Duodenal mucosa (tissue), 2 donors: ENCODE results near the gene WNT6.

Source experiments
- H3K27ac ChIP-seq: one replicate; pipeline ENCODE4 v1.7.0; 2013; ENCODE audit warnings: low read depth, low read length
- H3K27me3 ChIP-seq, 2 donors: one replicate each; pipeline ENCODE4 v1.7.0; 2013; ENCODE audit warnings: low read length in 2 of 2, control low read depth in 1 of 2; ENCODE audit not compliant: insufficient read depth in 2 of 2, control insufficient read depth in 1 of 2
- H3K36me3 ChIP-seq, 2 donors: one replicate each; pipeline ENCODE4 v1.7.0; 2013; ENCODE audit warnings: low read length in 2 of 2, control low read depth in 1 of 2; ENCODE audit not compliant: insufficient read depth in 2 of 2, control insufficient read depth in 1 of 2
- H3K4me1 ChIP-seq, 2 donors: one replicate each; pipeline ENCODE4 v1.7.0; 2013; ENCODE audit warnings: low read length in 2 of 2, control low read depth in 1 of 2; ENCODE audit not compliant: insufficient read depth in 2 of 2, control insufficient read depth in 1 of 2
- H3K4me3 ChIP-seq, 2 donors: one replicate each; pipeline ENCODE4 v1.7.0; 2013; ENCODE audit warnings: low read length in 2 of 2, low read depth in 1 of 2
- H3K9ac ChIP-seq, 2 donors: one replicate each; pipeline ENCODE4 v1.7.0; 2013; ENCODE audit warnings: low read length in 2 of 2, low read depth in 1 of 2
- H3K9me3 ChIP-seq, 2 donors: one replicate each; pipeline ENCODE4 v1.7.0; 2013; ENCODE audit warnings: low read length in 2 of 2, control low read depth in 1 of 2; ENCODE audit not compliant: control insufficient read depth in 1 of 2

WNT6 gene

DNA sequence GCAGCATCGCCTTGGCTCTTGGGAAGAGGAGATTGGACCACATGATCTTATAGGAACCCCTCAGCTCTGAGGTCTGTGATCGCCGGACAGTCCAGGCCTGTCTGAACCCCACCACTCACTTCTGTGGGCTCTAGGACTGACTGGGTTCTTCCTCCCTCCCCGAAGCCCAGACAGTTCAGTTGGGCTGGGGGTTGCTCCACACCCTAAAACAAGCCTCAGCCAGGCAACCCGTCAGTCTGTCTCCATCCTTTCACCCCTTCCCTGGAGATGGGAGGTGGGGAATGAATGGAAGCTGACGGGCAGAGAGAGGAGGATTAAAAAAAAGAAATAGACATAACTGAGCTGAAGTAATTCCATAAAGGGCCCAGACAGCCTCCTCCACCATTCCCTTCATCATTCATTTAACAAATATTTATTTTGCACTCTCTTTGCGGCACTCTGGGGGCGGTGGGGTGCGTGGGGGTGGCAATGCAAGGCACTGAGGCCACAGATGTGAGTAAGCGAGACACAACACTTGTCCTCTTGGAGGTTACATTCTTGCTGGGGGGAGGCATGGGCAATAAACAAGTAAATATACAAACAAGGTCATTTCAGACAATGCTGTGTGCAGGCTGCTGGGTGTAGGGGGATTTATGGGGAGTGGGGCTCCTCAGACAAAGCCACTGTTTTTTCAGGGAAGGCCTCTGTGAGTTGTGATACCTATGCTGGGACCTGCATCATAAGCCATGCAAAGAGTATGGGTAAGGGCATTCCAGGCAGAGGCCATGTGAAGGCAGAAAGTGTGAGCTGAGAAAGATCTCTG lies 33.9 kb downstream of the WNT6 start:
- H3K9ac ChIP-seq = peak overlapping the region in 1 of 2 donors; percentile 20
- peaks cover 50 to 59% of the 10 kb centered on the region in 2 donors for H3K4me1 ChIP-seq
- no peaks in the 10 kb centered on the region for H3K36me3 ChIP-seq
- H3K4me3 ChIP-seq = peak overlapping the region; percentile 46 to 54
- H3K27ac ChIP-seq = peak overlapping the region; percentile 36
- no peaks in the 10 kb centered on the region for H3K9me3 ChIP-seq
- H3K27me3 ChIP-seq = peaks cover 49 to 54% of the 10 kb centered on the region in 2 donors

DNA sequence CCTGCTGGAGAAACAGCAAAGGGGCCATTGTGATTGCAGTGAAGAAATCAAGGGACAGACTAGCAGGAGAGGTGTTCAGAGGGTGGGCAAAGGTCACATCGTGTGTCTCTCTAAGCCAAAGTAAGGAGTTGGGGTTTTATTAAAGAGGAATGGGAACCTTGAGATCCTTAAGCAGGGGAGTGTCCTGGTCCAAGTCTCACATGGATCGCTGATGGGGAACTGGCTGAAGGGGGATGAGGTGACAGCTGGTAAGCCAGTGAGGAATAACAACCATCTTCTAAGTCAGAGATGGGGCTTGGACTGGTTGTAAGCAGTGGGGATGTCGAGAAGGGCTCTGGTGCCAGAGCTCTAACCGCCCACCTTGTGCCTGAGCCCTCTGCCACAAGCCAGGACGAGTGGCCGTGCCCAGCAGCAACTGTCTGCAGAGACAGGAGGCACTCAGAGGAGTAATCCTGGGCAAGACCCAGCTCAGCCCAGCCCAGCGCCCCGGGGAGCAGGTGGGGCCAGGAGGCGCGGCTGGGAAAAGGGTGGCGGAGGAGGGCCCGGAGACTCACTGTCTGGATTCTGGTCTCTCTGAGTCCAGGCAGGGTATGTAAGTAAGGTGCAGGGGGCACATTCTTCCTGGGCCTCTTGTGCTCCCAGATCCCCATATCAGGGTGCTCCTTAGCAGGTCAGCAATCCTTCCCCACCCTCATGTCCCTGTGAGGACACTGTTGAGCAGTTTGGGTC lies 34.7 kb downstream of the WNT6 start:
- H3K27ac ChIP-seq = no peak overlapping the region
- peaks cover 52 to 60% of the 10 kb centered on the region in 2 donors for H3K4me1 ChIP-seq
- H3K36me3 ChIP-seq = no peaks in the 10 kb centered on the region
- no peaks in the 10 kb centered on the region for H3K9me3 ChIP-seq
- H3K9ac ChIP-seq = no peak overlapping the region
- H3K4me3 ChIP-seq = no peak overlapping the region
- peaks cover 56 to 61% of the 10 kb centered on the region in 2 donors for H3K27me3 ChIP-seq

DNA sequence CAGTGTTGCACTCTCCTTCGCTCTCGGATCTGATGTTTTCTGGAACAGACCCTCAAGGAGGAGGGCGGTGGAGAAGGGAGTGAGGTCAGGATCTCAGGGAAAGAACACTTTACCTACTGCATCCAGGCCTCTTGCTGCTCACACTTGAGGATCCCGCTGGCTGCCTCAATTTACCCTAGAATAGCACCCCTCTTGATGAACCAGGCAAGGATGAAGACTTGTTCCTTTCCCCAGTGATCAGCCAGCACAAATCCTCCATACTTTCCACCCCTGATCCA lies 35.2 kb downstream of the WNT6 start:
- Histone ChIP-seq H3K36me3 (no peaks in the 10 kb centered on the region), H3K4me1 (peaks cover 52 to 60% of the 10 kb centered on the region in 2 donors), H3K27me3 (peaks cover 57 to 66% of the 10 kb centered on the region in 2 donors), H3K27ac (no peak overlapping the region), H3K9me3 (no peaks in the 10 kb centered on the region), H3K4me3 (no peak overlapping the region), H3K9ac (no peak overlapping the region)

DNA sequence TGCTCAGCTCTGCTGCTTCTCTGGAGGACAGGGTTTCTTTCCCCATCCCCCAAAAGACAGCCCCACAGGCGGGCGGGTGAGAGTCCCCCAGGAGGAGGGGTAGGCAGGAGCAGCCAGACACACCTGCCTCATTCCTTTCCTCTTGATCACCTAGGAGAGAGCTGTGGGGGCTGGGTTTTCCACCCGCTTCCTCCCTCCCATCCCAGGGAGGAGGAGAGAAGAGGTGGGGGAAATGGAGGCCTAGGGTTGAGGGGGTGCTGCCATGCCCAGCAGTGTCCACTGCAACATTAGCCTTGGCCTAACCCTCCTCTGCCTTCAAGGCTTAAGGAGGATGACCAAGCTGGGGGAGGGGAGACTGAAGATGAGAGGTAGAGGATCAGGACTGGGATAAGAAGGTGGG lies 35.7 kb downstream of the WNT6 start:
- Histone ChIP-seq H3K9ac (no peak overlapping the region), H3K27me3 (peaks cover 57 to 66% of the 10 kb centered on the region in 2 donors), H3K4me3 (no peak overlapping the region), H3K27ac (no peak overlapping the region), H3K4me1 (peaks cover 52 to 60% of the 10 kb centered on the region in 2 donors), H3K9me3 (no peaks in the 10 kb centered on the region), H3K36me3 (no peaks in the 10 kb centered on the region)

DNA sequence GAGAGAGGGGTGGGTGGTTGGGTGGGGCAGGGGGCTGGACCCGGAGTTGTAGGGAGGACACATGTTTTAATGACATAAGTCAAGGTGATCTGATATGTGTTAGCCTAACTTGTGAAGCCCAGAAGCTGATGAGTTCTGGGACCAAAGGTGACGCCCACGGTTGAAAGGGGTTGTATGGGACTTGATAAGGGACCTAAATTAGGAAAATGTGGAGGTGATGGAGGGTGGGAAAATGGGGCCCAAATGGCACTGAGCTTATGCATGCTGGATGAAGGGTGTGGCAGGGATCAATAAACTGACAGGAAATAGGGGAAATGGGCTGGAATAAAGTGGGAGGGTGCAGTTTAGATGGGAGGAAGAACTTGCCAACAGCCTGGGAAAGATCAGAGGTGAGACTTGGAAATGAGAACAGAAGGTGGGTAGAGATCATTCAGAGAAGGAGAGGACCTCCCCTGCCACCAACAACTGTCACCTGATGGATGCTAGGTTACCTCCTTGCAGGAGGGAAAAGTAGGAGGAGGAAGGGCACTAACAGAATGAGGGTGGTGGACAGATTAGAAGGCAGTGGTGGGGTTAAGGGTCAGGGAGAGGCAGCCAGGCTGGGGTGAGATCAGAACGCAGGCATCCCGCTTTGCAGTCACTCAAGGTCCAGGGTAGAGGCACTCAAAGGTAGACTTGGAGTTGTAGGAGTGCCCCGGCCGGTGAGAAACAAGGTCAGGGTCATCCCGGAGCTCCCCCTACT lies 36.3 kb downstream of the WNT6 start:
- H3K27ac ChIP-seq = no peak overlapping the region
- H3K36me3 ChIP-seq = no peaks in the 10 kb centered on the region
- H3K27me3 ChIP-seq = peaks cover 63 to 72% of the 10 kb centered on the region in 2 donors
- H3K9ac ChIP-seq = no peak overlapping the region
- peaks cover 52 to 60% of the 10 kb centered on the region in 2 donors for H3K4me1 ChIP-seq
- no peaks in the 10 kb centered on the region for H3K9me3 ChIP-seq
- no peak overlapping the region for H3K4me3 ChIP-seq

DNA sequence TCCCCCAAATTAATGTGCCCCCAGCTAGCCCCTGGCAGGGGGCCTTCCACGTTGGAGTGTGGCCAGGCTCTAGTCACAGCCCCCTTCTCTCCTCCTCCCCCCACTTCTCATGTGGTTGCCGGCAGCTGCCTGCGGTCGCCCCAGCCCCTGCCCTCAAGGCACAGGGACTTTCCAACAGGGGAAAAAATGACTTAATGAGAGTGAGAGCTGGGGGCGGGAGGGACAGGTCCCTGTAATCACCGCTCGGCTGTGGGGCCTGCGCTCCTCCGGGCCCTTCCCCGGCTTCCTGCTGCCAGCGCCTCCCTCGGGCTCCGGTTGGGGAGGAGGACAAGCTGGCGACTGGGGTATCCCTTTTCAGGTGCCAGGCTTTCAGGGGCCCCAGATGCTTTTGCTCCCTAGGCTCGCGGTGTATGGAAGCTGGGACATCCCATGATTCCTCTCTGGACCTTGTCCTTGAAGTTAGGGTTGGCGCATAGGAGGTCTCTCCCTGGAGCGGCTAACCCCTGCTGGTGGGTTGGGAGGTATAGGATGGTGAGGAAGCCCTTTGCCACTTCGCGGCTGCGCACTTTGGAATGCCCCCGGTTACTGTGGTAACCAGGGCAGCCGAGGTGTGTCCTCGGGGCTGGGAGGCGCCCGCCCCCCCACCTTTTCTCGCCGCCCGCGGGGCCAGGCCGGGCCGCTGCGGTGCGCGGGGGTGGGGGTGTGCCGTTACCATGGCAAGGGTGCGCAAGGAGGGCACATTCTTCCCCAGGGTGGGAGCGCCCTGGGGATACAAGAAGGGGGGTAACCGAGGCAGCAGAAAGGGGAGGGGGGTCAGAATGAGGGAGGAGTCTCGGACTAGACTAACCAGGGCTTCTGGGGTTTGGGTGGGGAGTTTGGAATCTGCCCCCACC lies 37.1 kb downstream of the WNT6 start:
- H3K27ac ChIP-seq = peak overlapping the region; percentile 44
- peaks cover 64 to 72% of the 10 kb centered on the region in 2 donors for H3K27me3 ChIP-seq
- H3K36me3 ChIP-seq = no peaks in the 10 kb centered on the region
- peaks cover 52 to 60% of the 10 kb centered on the region in 2 donors for H3K4me1 ChIP-seq
- H3K9me3 ChIP-seq = no peaks in the 10 kb centered on the region
- H3K9ac ChIP-seq = peak overlapping the region; percentile 25 to 33
- peak overlapping the region; percentile 32 to 42 for H3K4me3 ChIP-seq

DNA sequence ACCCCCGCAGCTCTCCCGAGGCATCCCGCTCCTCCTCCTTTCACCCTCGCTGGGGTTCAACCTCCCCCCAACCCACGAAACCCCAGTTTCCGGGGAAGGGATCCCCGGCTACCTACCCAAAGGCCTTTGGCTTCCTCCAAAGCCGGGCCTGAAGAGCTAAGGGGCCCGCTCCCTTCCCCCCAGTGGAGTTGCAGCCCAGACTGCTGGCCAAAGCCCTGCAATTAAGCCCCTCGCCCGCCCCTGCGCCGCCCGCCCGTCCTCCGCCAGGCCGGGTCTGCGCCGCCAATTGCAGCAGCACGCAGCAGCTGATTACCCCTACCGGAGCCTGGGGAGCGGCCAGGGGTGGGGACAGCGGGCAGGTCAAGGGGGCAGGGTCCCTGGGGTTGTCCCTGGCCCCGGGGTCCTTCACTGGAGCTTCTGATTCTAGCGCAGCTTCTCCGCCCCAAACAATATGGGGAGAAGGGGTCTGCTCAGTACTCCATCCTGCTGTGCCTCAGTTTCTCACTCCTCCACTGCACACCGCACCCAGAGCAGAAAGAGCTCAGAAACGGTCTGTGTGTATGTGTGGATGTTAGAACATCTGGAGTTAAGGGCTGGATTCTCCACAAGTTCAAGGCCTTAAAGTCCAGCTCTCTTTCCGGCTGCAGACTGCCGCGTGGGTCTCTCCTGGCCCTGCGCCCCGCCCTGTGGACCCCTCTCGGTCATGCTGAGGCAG lies 37.9 kb downstream of the WNT6 start:
- peak overlapping the region in 1 of 2 donors; percentile 33 for H3K9ac ChIP-seq
- no peaks in the 10 kb centered on the region for H3K36me3 ChIP-seq
- H3K4me1 ChIP-seq = peaks cover 52 to 58% of the 10 kb centered on the region in 2 donors
- H3K9me3 ChIP-seq = no peaks in the 10 kb centered on the region
- H3K4me3 ChIP-seq = peak overlapping the region; percentile 13 to 32
- no peak overlapping the region for H3K27ac ChIP-seq
- peaks cover 63 to 75% of the 10 kb centered on the region in 2 donors for H3K27me3 ChIP-seq

DNA sequence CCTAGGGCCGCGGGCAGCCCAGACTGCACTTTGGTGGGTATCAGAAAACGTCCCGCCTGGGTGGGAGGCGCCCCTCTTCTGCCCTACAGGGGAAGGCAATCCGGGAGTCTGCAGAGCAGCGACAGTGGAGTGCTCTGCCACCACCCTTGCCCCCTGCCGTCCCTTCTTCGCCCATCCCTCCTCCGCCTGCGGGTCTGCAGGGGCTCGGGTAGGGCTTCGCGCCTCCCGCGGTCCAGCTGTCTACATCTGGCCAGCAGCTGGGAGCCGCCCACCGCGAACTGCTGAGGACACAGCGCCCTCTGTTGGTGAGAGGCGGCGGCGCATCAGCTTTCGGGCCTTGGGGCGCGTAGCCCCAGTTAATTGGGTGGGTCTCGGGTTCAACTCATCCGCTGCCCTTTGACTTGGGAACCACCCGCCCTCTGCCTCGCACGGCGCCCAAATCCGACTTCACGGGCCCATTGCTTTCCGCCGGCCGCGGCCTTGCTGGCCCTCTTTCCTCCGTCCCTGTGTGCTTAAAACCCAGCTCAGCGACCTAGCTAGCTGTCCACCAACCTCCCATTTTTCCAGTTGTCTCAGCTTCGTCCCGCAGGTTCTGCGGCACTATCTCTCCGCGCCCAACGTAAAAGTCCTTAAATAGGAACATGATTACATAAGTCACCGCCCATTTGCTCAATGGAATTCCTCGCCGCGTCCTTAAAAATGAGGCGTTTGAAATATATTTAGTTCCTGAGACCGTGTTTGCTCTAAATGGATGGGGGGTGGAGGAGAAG lies 38.7 kb downstream of the WNT6 start:
- Histone ChIP-seq H3K4me1 (peaks cover 47 to 52% of the 10 kb centered on the region in 2 donors), H3K4me3 (peak overlapping the region; percentile 13 to 32), H3K27me3 (peaks cover 60 to 73% of the 10 kb centered on the region in 2 donors), H3K9ac (peak overlapping the region in 1 of 2 donors; percentile 18), H3K9me3 (no peaks in the 10 kb centered on the region), H3K36me3 (no peaks in the 10 kb centered on the region), H3K27ac (no peak overlapping the region)
